ENCODE measurements around the gene LSR.

Gene LSR, protein sequence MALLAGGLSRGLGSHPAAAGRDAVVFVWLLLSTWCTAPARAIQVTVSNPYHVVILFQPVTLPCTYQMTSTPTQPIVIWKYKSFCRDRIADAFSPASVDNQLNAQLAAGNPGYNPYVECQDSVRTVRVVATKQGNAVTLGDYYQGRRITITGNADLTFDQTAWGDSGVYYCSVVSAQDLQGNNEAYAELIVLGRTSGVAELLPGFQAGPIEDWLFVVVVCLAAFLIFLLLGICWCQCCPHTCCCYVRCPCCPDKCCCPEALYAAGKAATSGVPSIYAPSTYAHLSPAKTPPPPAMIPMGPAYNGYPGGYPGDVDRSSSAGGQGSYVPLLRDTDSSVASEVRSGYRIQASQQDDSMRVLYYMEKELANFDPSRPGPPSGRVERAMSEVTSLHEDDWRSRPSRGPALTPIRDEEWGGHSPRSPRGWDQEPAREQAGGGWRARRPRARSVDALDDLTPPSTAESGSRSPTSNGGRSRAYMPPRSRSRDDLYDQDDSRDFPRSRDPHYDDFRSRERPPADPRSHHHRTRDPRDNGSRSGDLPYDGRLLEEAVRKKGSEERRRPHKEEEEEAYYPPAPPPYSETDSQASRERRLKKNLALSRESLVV

DNA sequence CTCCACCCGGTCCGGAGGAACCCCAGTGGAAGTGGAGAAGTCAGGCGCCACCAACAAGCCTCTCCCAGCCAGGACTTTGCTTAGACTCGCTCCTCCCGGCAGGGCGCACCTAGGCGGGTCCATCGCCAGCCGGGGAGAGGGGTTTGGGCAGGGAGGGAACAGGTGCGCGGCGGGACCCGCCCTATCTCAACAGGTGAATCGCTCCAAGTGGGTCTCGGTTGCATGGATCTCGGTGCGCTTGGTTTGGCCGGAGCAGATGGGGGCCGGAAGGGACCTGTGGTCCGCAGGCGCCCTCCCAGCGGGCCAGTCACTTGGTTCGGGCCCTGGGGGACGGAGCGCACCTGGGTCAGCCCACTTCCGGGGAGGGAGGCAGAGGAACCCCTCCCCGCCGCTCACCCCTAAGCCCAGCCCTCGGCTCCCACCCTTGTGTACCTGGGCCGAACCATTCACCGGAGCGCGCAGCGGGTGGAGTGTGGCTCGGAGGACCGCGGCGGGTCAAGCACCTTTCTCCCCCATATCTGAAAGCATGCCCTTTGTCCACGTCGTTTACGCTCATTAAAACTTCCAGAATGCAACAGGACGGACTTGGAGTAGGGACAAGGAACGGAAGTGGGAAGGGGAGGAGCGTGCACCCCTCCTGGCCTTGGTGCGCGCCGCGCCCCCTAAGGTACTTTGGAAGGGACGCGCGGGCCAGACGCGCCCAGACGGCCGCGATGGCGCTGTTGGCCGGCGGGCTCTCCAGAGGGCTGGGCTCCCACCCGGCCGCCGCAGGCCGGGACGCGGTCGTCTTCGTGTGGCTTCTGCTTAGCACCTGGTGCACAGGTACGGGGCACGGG lies at the start of gene LSR:
Gene LSR (plus strand): TSS at position 693 of the 836 bp plus-strand sequence. CDS start 21 bp downstream, at position 714.
- peak; percentile 53 to 68 for DNase-seq (ENCODE audit: low read depth in 1 of 2, low spot score in 1 of 2)

DNA sequence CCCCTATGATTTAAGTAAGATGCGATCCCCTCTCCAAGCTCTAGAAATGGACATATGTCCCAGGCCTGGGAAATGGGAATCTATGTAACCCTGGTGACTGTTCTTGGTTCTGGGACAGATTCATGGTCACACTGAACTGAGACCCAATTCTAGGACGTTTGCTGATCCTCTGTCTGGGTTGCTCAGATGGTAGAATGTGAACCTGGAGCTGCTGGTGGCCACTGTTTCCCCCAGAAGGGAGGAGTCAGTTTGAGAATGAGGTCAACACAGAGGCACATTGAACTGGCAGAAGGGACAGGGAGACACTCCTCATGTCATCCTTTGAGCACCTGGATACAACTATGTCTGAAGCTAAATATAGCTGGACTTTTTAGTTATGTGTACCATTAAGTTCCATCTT lies 49.3 kb upstream of the LSR start:
- DNase-seq (ENCODE audit: low read depth in 1 of 2, low spot score in 1 of 2), result no peak

DNA sequence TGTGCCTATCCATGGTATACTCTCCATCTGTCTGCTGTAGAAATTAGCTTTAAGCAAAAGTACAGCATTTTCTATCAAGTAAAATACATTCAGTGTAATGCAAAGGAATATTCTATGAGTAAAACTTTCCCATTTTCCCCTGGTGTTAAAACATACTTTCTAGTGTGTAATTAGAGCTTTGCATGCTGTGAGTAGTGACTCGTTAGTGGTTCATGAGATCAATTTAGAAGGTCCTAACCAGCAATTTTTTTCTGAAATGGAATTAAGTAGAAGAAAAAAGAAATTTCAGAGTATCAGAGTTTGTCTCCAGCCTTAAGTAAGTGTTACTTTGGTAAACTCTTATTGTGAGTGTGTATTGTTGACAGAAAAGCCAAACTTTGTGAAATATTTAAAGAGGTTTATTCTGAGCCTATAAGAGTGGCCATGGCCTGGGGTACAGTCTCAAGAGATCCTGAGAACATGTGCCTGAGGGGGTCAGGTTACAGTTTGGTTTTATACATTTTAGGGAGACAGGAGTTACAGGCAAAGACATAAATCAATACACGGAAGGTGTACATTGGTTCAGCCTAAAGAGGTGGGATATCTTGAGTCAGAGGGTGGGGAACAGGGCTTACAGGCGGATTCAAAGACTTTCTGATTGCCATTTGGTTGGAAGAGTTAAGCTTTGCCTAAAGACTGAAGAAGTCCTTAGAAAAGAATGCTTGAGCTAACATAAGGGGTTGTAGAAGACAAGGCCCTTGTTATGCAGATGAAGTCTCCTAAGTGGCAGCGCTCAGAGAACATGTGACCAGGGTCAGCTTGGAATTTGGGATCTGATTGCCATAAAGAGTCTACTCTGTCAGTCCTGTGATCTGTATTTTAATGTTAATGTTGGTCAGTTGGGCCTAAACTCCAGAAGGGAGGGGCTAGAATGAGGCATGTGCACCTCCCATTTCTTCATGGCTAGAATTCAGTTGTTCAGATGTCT lies 45.8 kb upstream of the LSR start:
- DNase-seq (ENCODE audit: low read depth in 1 of 2, low spot score in 1 of 2), result no peak

DNA sequence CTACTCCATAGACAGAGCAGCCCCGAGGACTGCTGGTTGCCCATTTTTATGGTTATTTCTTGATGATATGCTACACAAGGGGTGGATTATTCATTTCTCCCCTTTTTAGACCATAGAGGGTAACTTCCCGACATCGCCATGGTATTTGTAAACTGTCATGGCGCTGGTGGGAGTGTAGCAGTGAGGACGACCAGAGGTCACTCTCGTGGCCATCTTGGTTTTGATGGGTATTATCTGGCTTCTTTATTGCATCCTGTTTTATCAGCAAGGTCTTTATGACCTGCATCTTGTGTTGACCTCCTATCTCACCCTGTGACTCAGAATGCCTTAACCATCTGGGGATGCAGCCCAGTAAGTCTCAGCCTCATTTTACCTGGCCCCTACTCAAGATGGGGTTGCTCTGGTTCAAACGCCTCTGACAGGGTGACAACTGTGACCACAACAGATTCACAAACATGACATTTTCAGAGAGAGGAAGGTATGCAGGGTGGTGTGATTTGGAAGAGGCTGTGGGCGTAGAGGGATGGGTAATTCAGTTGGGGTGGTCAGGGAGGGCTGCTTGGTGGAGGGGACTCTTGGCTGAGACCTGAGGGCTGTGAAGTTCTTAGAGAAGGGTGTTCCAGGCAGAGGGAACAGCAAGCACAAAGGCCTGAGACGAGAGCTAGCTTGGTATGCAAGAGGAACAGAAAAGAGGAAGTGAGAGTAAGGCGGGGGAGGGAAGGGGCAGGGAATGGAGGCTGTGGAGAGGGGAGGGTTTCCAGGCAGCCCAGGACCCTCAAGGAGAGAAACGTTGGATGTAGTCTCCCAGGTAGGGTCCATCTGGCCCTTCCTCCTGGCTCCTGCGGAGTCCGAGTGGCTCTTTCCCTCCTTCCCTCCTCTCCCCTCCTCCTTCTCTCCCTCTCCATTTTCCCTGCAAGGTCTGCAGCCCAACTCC lies 43.7 kb upstream of the LSR start:
- DNase-seq (ENCODE audit: low read depth in 1 of 2, low spot score in 1 of 2), result no peak

DNA sequence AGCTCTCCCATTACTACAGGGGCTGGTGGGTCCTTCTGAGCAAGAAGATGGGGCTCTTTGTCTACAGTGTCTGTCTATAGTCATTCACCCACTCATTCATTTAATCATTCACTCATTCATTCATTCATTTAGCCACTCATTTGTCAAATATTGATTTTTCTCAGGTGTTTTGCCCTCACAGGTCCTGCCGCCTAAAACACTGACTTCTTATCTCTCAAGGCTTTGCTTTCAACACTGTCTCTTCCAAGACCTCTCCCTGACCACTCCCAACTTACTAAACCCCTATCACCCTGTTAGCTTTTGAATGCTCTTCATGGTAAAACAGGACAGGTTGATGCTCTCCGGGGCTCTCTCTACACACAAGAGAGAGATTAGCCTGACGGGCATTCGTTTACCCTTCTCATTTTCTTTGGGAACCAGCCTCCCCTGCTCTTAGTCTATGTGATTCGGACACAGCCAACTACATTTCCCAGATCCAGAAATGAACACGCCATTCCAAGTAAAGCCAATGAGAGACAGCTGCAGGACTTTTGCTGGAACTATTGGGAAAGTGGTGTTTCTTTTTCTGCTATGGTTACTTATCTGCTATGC lies 43.0 kb upstream of the LSR start:
- DNase-seq (ENCODE audit: low read depth in 1 of 2, low spot score in 1 of 2), result no peak

DNA sequence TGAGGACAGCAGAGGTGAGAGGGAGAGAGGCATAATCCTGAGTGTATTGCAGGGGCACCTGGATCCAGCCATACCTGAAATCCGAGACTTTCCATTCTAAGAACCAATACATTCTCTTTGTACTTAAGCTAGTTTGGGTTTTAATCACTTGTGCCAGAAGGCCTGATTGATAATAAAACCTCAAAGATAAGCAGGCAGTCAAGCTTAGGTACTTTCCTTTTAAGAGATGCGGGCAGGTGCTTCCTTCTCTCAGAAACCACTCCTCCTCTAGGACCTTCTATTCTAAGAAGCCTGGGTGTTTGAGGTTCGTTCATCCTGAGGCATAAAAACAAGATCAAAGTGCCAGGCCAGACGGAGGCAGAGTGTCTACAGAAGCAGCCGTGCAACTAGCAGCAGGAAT lies 42.4 kb upstream of the LSR start:
- peak in 1 of 2 donors; percentile 47 for DNase-seq (ENCODE audit: low read depth in 1 of 2, low spot score in 1 of 2)

DNA sequence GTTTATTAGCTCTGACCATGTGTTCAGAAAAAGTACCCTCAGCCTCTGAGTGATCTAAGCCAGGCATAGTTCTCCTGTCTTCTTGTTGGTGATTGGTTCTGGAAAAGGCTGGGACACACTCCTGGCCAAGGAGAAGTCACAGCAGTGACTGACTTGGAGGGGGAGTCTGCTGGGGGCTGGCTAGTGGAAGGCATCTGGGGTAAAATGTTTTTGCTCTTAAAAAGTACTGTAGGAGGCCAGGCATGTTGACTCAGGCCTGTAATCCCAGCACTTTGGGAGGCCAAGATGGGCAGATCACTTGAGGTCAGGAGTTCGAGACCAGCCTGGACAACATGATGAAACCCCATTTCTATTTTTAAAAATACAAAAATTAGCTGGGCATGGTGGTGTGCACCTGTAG lies 41.9 kb upstream of the LSR start:
- DNase-seq (ENCODE audit: low read depth in 1 of 2, low spot score in 1 of 2), result no peak

DNA sequence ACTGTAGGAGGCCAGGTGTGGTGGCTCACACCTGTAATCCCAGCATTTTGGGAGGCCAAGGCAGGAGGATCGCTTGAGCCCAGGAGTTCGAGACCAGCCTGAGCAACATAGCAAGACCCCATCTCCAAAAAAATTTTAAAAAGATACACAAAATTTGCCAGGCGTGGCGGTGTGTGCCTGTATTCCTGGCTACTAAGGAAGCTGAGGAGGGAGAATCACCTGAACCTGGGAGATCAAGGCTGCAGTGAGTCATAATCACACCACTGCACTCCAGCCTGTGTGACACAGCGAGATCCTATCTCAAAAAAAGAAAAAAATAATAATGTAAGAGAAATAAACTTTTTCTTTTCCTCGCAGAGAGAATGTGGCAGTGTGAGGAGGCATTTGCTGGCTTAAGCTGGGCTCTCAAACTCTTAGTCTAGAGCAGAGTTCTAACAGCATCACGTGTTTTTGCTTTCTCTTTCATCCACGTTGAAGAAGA lies 41.4 kb upstream of the LSR start:
- no peak for DNase-seq (ENCODE audit: low read depth in 1 of 2, low spot score in 1 of 2)

DNA sequence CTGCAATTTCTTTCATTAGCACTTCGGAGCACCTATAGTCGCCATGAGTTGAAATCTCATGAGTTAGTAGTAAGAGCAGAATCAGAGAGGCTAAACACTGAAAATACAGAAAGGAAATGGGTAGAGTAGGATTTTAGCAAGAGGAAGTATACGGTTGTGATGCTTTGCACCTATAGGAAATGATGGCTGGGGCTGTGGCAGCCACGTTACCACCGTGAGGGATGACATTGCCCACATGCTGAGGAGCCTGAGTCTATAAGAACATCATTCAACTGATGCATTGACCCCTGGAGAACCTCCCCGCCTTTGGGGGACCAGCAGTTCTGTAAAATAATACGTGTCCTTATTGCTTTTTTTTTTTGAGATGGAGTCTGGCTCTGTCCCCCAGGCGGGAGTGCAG lies 40.7 kb upstream of the LSR start:
- no peak for DNase-seq (ENCODE audit: low read depth in 1 of 2, low spot score in 1 of 2)

DNA sequence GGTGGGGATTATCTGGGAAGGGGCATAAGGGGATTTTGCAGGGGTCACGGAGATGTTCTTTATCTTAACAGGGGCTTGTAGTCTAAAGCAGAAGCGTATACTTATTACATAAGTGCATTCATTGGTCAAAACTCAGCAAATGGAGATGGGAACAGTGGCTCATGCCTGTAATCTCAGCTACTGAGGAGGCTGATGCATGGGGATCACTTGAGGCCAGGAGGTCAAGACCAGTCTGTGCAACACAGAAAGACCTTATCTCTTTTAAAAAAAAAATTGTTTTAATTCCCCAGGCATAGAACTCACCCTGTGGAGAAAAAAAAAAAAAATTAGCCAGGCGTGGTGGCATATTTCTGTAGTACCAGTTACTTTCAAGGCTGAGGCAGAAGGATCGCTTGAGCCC lies 39.2 kb upstream of the LSR start:
- DNase-seq (ENCODE audit: low read depth in 1 of 2, low spot score in 1 of 2), result no peak

DNA sequence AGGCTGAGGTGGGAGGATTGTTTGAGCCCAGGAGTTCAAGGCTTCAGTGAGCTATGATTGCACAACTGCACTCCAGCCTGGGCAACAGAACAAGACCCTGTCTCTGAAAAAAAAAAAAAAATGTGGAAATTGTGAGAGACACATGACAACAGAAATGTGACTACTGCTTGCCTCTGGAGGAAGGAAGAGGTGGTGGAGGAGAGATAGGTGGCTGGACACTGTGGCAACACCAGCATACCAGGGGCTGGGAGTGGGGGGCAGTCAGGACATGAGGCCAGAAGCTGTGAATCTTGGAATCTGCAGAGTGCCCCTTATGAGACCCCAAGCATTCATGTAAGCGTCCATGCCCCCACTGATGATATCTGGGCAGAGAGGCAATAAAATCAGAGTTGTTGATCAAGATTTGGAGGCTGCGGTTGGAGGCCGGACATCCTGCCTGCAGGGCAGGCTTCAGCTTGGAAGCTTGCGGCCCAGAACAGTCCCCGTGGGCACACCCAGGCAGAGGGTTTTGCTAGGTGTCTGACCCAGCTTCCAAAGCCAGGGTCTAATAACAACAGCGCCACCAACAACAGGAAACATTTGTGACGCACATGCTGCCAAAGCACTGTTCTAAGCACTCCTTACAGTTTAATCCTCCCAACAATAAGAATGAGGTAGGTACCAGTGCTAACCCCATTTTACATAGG lies 37.1 kb upstream of the LSR start:
- DNase-seq (ENCODE audit: low read depth in 1 of 2, low spot score in 1 of 2), result peak in 1 of 2 donors; percentile 58

DNA sequence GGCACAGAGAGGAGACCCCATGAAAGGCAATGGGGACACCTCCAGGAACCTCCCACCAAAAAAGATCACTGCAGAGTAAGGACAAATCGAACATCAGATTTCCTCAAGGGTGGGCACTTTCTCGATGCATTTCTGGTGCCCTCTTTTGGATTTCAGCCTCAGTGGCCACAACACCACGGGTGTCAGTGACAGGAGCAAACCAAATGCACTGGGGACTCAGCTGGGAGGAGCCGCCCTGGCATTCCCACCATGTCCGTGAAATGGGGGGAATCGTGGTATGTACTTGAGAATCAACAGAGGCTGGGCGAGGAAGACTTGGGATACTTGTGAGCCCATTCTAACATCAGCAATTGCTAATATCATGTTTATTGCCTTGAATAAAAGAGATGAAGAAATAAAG lies 36.6 kb upstream of the LSR start:
- no peak for DNase-seq (ENCODE audit: low read depth in 1 of 2, low spot score in 1 of 2)

DNA sequence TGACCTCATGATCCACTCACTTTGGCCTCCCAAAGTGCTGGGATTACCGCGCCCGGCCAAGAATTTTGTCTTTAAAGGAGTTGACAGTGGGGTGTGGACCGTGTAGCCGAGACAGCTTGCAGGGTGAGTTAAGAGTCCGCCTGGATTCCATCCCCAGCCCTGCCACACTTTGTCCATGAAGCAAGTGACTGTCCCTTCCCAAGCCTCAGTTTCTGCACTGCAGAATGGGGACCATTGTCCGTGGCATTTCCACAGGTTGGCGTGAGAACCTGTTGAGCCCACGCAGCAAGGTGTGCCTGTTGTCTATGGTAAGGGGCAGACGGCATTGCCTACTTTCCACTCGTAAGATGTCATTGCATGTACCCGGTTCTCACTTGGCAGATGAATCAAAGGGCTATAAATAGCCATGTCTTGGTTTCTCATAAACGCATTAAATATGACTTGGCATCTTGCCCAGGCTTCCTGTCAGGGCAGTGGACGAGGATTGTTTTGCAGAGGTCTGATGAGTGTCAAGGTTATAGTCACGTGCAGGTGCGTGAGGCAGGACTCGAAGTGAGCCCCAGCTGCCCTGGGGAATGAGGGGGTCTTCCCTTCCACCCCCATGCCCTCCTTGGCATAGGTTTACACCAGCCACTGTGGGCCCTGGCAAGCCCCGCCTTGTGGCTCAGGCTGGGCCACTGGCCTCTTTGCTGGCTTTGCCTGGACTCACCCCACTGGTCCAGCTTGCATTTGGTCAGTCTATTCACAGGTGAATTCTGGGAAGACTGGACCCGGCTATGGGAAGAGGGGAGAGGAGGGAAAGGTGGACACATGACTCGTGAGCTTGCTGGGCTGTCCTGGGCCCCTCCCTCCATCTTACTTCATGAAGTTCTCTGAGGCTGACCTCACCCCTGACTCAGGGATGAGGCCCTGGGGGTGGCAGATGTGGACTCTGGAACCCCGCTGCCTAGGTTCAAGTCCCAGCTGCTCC lies 34.9 kb upstream of the LSR start:
- peak; percentile 30 to 62 for DNase-seq (ENCODE audit: low read depth in 1 of 2, low spot score in 1 of 2)

DNA sequence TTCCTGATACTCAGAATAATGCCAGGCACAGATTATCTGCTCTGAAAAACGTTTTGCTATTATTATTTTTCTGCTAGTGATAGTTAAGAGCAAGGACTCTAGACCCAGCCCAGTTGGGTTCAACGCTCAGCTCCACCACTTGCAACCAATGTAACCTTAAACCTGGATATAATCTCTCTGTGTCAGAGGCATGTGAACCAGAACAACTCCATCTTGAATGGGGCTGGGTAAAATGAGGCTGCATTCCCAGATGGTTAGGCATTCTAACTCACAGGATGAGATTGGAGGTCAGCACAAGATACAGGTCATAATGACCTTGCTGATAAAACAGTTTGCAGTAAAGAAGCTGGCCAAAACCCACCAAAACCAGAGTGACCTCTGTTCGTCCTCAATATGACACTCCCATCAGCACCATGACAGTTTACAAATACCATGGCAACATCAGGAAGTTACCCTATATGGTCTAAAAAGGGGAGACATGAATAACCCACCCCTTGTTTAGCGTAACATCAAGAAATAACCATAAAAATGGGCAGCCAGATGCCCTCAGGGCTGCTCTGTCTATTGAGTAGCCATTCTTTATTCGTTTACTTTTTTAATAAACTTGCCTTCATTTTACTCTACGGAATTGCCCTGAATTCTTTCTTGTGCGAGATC lies 33.9 kb upstream of the LSR start:
- no peak for DNase-seq (ENCODE audit: low read depth in 1 of 2, low spot score in 1 of 2)

DNA sequence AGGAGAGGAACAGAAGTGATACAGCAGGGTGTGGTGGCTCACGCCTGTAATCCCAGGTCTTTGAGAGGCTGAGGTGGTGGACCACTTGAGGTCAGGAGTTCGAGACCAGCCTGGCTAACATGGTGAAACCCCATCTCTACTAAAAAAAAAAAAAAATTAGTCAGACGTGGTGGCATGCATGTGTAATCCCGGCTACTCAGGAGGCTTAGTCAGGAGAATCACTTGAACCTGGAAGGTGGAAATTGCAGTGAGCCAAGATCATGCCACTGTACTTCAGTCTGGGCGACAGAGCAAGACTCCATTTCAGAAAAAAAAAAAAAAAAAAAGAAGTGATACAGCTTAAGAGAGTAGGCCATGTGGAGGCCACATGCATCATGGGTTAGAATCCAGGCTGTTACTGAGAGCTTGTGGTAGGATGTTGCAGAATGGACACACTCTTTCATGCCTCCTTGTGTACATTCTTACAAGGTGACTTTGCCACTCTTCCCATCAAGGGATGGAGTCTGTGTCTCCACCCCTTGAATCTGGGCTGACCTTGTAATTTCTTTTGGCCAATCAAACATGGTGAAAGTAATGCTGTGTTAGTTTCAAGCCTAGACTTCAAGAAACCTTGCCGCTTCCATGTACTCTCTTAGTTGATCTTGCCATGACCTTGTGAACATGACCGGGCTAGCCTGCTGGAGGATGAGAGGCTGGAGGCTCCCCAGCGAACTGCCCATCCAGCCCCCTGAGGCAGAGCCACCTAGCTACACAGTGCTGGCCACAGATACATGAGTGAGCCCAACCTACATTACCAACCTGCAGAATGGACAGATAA lies 32.6 kb upstream of the LSR start:
- DNase-seq (ENCODE audit: low read depth in 1 of 2, low spot score in 1 of 2), result no peak
